Gastroesophageal sphincter (tissue), 3 donors: Measurements from ENCODE around the gene KCNMB1.
A peak's percentile ranks its signal among the peaks of the same experiment; 100 is the strongest.

Source experiments
- EP300 ChIP-seq: sonication (generic); formaldehyde crosslinking; IDR thresholded peaks from one replicate; pipeline ENCODE4 v1.6.1; 2017; ENCODE audit warnings: antibody characterized with exemption, mild to moderate bottlenecking
- POLR2AphosphoS5 ChIP-seq: sonication (generic); formaldehyde crosslinking; IDR thresholded peaks from one replicate; pipeline ENCODE4 v1.6.1; 2017; ENCODE audit warnings: antibody characterized with exemption
- TF ChIP-seq, protein P1 (sequence below), 4 experiments: fragments of 200-600 bp in 2 of 4; fragments of 450-650 bp in 2 of 4; sonication (generic) in 1 of 4; IDR thresholded peaks; one replicate each; pipeline ENCODE4 v1.5.1; 2017 to 2019; ENCODE audit warnings: antibody characterized with exemption in 4 of 4, mild to moderate bottlenecking in 2 of 4, moderate library complexity in 2 of 4

DNA sequence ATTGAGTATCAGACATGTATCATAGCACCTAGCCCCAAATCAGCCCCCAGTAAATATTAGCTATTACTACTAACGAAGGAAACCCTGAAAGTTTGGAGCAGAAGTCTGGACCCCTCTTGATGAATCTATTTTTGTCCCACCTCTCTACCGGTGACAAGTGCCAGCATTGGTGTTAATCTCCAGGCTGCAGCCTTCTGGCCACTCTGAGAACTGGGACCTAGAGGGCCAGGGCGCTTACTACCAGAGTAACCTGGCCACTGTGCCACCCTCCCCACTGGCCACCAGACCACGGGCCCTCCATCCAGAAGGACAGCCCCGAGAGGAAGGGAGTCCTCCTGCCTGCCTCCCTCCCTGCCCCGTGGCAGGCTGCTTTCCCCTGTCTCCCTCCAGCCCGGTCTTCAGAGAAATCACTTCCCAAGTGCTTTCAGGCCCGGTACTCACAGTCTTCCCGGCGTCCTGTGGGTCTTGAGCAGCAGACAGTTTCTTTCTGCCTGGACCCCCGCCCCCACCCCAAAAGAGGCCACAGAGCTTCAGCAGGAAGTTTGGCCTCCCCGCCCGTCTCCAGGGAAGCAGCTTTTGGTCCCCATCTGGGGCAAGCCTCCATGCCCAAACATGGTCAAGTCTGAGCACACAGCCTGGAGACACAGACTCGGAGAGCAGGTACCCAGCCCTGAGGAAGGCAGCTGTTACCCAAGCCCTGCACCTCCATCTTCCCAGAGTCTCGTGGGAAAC, at the start of gene KCNMB1:
- peak; percentile 57 for TF ChIP-seq POLR2AphosphoS5
- TF ChIP-seq, protein P1, sequence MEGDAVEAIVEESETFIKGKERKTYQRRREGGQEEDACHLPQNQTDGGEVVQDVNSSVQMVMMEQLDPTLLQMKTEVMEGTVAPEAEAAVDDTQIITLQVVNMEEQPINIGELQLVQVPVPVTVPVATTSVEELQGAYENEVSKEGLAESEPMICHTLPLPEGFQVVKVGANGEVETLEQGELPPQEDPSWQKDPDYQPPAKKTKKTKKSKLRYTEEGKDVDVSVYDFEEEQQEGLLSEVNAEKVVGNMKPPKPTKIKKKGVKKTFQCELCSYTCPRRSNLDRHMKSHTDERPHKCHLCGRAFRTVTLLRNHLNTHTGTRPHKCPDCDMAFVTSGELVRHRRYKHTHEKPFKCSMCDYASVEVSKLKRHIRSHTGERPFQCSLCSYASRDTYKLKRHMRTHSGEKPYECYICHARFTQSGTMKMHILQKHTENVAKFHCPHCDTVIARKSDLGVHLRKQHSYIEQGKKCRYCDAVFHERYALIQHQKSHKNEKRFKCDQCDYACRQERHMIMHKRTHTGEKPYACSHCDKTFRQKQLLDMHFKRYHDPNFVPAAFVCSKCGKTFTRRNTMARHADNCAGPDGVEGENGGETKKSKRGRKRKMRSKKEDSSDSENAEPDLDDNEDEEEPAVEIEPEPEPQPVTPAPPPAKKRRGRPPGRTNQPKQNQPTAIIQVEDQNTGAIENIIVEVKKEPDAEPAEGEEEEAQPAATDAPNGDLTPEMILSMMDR (IDR thresholded peaks at IDR 0.05), result peak in 1 of 4 experiments; percentile 21
- TF ChIP-seq EP300, result no peak
